IMR-90 (cell line): Measurements from ENCODE around the gene PYCR2. TPM values are rescaled to one million over a fixed set of nuclear protein-coding genes. Genes with fewer than 3 reads are reported as not detected.

Experiments used
- ATAC-seq: fragments of 200-7000 bp; cut with Tn5 transposase; 2 replicates; pipeline ENCODE4 v1.9.1; 2020; ENCODE audit warnings: low read depth, mild to moderate bottlenecking, moderate library complexity
- BruUV-seq: library from RNA; stranded (reverse); fragments of 400-500 nt; replicated peaks from 2 replicates; lab custom pipeline; 2021; lab: Mats Ljungman, UMichigan
- CTCF ChIA-PET: fragments of 300-600 bp; formaldehyde crosslinking; extraction: SDS; loops from one replicate; lab custom pipeline; 2021; ENCODE audit warnings: antibody characterized with exemption; lab: Yijun Ruan, JAX
- POLR2A ChIA-PET: fragments of 300-600 bp; sonication (Branson Sonifier 250); formaldehyde crosslinking; loops from one replicate; lab custom pipeline; 2022; ENCODE audit warnings: antibody characterized with exemption; ENCODE audit not compliant: unreplicated experiment; lab: Charles Lee
- DNase-seq: peaks from one replicate; pipeline ENCODE4 v3.0.0; 2013
- H2AFZ ChIP-seq: replicated peaks from 2 replicates; pipeline ENCODE3; 2013; ENCODE audit warnings: low read length, mild to moderate bottlenecking; ENCODE audit not compliant: poor library complexity
- H2AK5ac ChIP-seq: 2 replicates; pipeline ENCODE4 v1.6.1; 2013; ENCODE audit warnings: low read depth, low read length, inconsistent platforms
- H2AK9ac ChIP-seq: replicated peaks from 2 replicates; pipeline ENCODE3; 2013; ENCODE audit warnings: mild to moderate bottlenecking, low read depth, low read length, moderate library complexity; ENCODE audit not compliant: poor library complexity
- H2BK120ac ChIP-seq: 2 replicates; pipeline ENCODE4 v1.6.1; 2013; ENCODE audit warnings: low read depth, low read length, inconsistent platforms
- H2BK15ac ChIP-seq: 3 replicates; pipeline ENCODE4 v1.6.1; 2013; ENCODE audit warnings: low read depth, low read length, inconsistent platforms
- H2BK20ac ChIP-seq: 2 replicates; pipeline ENCODE4 v1.6.1; 2013; ENCODE audit warnings: low read depth, mild to moderate bottlenecking, inconsistent platforms, low read length, moderate library complexity
- H2BK5ac ChIP-seq: 2 replicates; pipeline ENCODE4 v1.6.1; 2013; ENCODE audit warnings: mild to moderate bottlenecking, low read depth, low read length, inconsistent platforms; ENCODE audit not compliant: poor library complexity, severe bottlenecking
- H3K14ac ChIP-seq: replicated peaks from 2 replicates; pipeline ENCODE4 v1.6.1; 2013; ENCODE audit warnings: low read depth, low read length, inconsistent platforms
- H3K18ac ChIP-seq: 2 replicates; pipeline ENCODE4 v1.6.1; 2013; ENCODE audit warnings: low read depth, low read length, control low read depth
- H3K23ac ChIP-seq: 2 replicates; pipeline ENCODE4 v1.6.1; 2013; ENCODE audit warnings: low read depth, low read length, inconsistent platforms
- H3K27ac ChIP-seq: 2 replicates; pipeline ENCODE4 v1.5.1; 2013; ENCODE audit warnings: mild to moderate bottlenecking, control low read depth, low read length; ENCODE audit not compliant: insufficient read depth
- H3K27me3 ChIP-seq: 2 replicates; pipeline ENCODE4 v1.6.1; 2013; ENCODE audit warnings: low read length; ENCODE audit not compliant: control insufficient read depth, insufficient read depth
- H3K36me3 ChIP-seq: 2 replicates; pipeline ENCODE4 v1.6.1; 2013; ENCODE audit warnings: low read length, mixed read lengths; ENCODE audit not compliant: control insufficient read depth, insufficient read depth
- H3K4ac ChIP-seq: 2 replicates; pipeline ENCODE4 v1.6.1; 2013; ENCODE audit warnings: low read depth, low read length, inconsistent platforms
- H3K4me1 ChIP-seq: 2 replicates; pipeline ENCODE4 v1.6.1; 2013; ENCODE audit warnings: low read length, mixed read lengths; ENCODE audit not compliant: control insufficient read depth, insufficient read depth
- H3K4me2 ChIP-seq: 2 replicates; pipeline ENCODE4 v1.6.1; 2013; ENCODE audit warnings: low read depth, mild to moderate bottlenecking, control low read depth, low read length, moderate library complexity
- H3K4me3 ChIP-seq: 2 replicates; pipeline ENCODE4 v1.5.1; 2013; ENCODE audit warnings: low read depth, mild to moderate bottlenecking, control low read depth, low read length, moderate library complexity; ENCODE audit not compliant: insufficient read depth
- H3K56ac ChIP-seq: 2 replicates; pipeline ENCODE4 v1.6.1; 2013; ENCODE audit warnings: low read length, inconsistent platforms; ENCODE audit not compliant: insufficient read depth; ENCODE audit errors: extremely low read depth
- H3K79me1 ChIP-seq, 2 experiments: 2 replicates each; pipeline ENCODE4 v1.6.1; 2013; ENCODE audit warnings: low read length in 2 of 2, inconsistent platforms in 1 of 2, low read depth in 1 of 2
- H3K9ac ChIP-seq: 2 replicates; pipeline ENCODE4 v1.6.1; 2013; ENCODE audit warnings: low read depth, low read length, control low read depth
- H3K9me1 ChIP-seq: 2 replicates; pipeline ENCODE4 v1.6.1; 2013; ENCODE audit warnings: low read length, inconsistent platforms; ENCODE audit not compliant: insufficient read depth
- H3K9me3 ChIP-seq: 2 replicates; pipeline ENCODE4 v1.6.1; 2013; ENCODE audit warnings: low read length; ENCODE audit not compliant: control insufficient read depth, insufficient read depth
- H4K20me1 ChIP-seq: 2 replicates; pipeline ENCODE4 v1.6.1; 2013; ENCODE audit warnings: low read length, inconsistent platforms; ENCODE audit not compliant: insufficient read depth
- H4K5ac ChIP-seq: 2 replicates; pipeline ENCODE4 v1.6.1; 2013; ENCODE audit warnings: mild to moderate bottlenecking, low read depth, low read length, control low read depth
- H4K8ac ChIP-seq, 2 experiments: 2 replicates each; pipeline ENCODE4 v1.6.1; 2013; ENCODE audit warnings: low read depth in 2 of 2, low read length in 2 of 2, control low read depth in 1 of 2, inconsistent platforms in 1 of 2
- H4K91ac ChIP-seq: 2 replicates; pipeline ENCODE4 v1.6.1; 2013; ENCODE audit warnings: low read depth, low read length, inconsistent platforms; ENCODE audit not compliant: insufficient read depth
- BHLHE40 ChIP-seq: fragments of 150-350 bp; IDR thresholded peaks from 2 replicates; pipeline ENCODE4 v1.6.1; 2016; ENCODE audit warnings: mild to moderate bottlenecking, low read depth, low read length
- CHD1 ChIP-seq: IDR thresholded peaks from 2 replicates; pipeline ENCODE4 v1.6.1; 2012; ENCODE audit warnings: low read depth, low read length, improper control_type of control experiment
- MAFK ChIP-seq: IDR thresholded peaks from 2 replicates; pipeline ENCODE4 v1.6.1; 2012; ENCODE audit warnings: low read depth, low read length, improper control_type of control experiment
- MXI1 ChIP-seq: IDR thresholded peaks from 2 replicates; pipeline ENCODE4 v1.6.1; 2012; ENCODE audit warnings: low read depth, mild to moderate bottlenecking, low read length, moderate library complexity, borderline replicate concordance
- POLR2A ChIP-seq: IDR thresholded peaks from 2 replicates; pipeline ENCODE4 v1.6.1; 2012; ENCODE audit warnings: mild to moderate bottlenecking, low read depth, low read length
- RCOR1 ChIP-seq: IDR thresholded peaks from 2 replicates; pipeline ENCODE4 v1.6.1; 2012; ENCODE audit warnings: mild to moderate bottlenecking, low read length, improper control_type of control experiment; ENCODE audit not compliant: insufficient replicate concordance
- RFX5 ChIP-seq: IDR thresholded peaks from 2 replicates; pipeline ENCODE4 v1.8.0; 2012; ENCODE audit warnings: low read depth, mild to moderate bottlenecking, low read length, moderate library complexity
- WGBS, 2 experiments: methylation state at CpG; one replicate each; pipeline versions ENCODE4 v1.1.5 to v1.1.7; 2013; ENCODE audit warnings: missing lambda C conversion rate in 2 of 2; ENCODE audit not compliant: insufficient read length in 1 of 2; ENCODE audit errors: extremely low coverage in 2 of 2; 5-methylcytosine and 5-hydroxymethylcytosine counted together
- dilution Hi-C: fragments of 300-500 bp; cut with HindIII; formaldehyde crosslinking; loops from one replicate; pipeline ENCODE4 v1.14.3; 2018; ENCODE audit warnings: low sequenced_read_pairs; ENCODE audit not compliant: unreplicated experiment
- in situ Hi-C: fragments of 300-500 bp; cut with MboI; formaldehyde crosslinking; loops from 3 replicates; pipeline ENCODE4 v1.14.3; 2019; ENCODE audit warnings: low sequenced_read_pairs, inconsistent platforms, mixed read lengths
- intact Hi-C: fragments of 100-400 bp; cut with micrococcal nuclease; formaldehyde crosslinking; loops from 2 replicates; pipeline ENCODE4 v1.10.0; 2022
- polyA plus RNA-seq, 3 experiments: library from polyadenylated mRNA; depleted of rRNA; stranded (reverse); fragments of >200 nt; gene quantifications; 2 replicates each; pipeline ENCODE4 v1.2.3, GENCODE V29; 2012; ENCODE audit warnings: low replicate concordance in 1 of 3
- total RNA-seq: library from RNA; depleted of rRNA; stranded (reverse); fragments of >200 nt; gene quantifications from 2 replicates; pipeline ENCODE4 v1.2.3, GENCODE V29; 2012
- TF ChIP-seq, protein P1 (sequence below): conservative IDR thresholded peaks from 2 replicates; pipeline ENCODE4 v1.5.1; 2012; ENCODE audit warnings: mild to moderate bottlenecking, low read depth, low read length, improper control_type of control experiment
- TF ChIP-seq, protein P2 (sequence below): fragments of 150-350 bp; IDR thresholded peaks from 2 replicates; pipeline ENCODE4 v1.6.1; 2017; ENCODE audit warnings: mild to moderate bottlenecking, antibody characterized with exemption, low read length, low read depth

PYCR2 gene
- total and polyA plus RNA-seq, 2 of the 4 experiments (the other 2 are of a cell fraction): 34.4 to 68.1 TPM

- Histone ChIP-seq H4K8ac (no peak overlapping the region), H3K23ac (no peak overlapping the region), H3K27ac (no peak overlapping the region), H2BK20ac (no peak overlapping the region), H2AK5ac (no peak overlapping the region), H3K14ac (no peak overlapping the region), H4K5ac (no peak overlapping the region), H2BK15ac (no peak overlapping the region), H3K9me3 (no peaks in the 10 kb centered on the region), H4K20me1 (peaks cover 1% of the 10 kb centered on the region; the same call in 1 of the 2 replicates), H3K9me1 (peaks cover 5% of the 10 kb centered on the region; the same call in 1 of the 2 replicates), H3K56ac (no peak overlapping the region), H3K4me1 (peaks cover 3% of the 10 kb centered on the region; the same call in 1 of the 2 replicates), H4K91ac (no peak overlapping the region), H2BK5ac (no peak overlapping the region), H3K18ac (no peak overlapping the region), H3K27me3 (no peaks in the 10 kb centered on the region), H2BK120ac (no peak overlapping the region), H3K4me3 (no peak overlapping the region), H3K36me3 (no peaks in the 10 kb centered on the region), H3K4ac (no peak overlapping the region), H3K9ac (no peak overlapping the region), H3K4me2 (no peak overlapping the region), H2AK9ac (no peak overlapping the region), H2AFZ (no peak overlapping the region), H3K79me1 (peaks cover 2 to 14% of the 10 kb centered on the region in 2 experiments; a peak in 3 of 4 replicates)
- in situ Hi-C loops (no loop called here), intact Hi-C loops (no loop called here), dilution Hi-C loops (no loop called here)
- no TSS peak for BruUV-seq
- WGBS, 2 experiments: 90% methylated on average over 11 of the region's 19 CpGs; no CpG with 5 or more reads in 1 of the 2 experiments
- DNase-seq: peak; percentile 24
- ATAC-seq: no peak
- CTCF ChIA-PET: no interaction called here
- POLR2A ChIA-PET: no interaction called here
- TF ChIP-seq RFX5 (no peak), POLR2A (no peak), MAFK (no peak), CHD1 (no peak), RCOR1 (no peak), BHLHE40 (no peak), MXI1 (no peak)
- TF ChIP-seq, protein P1, sequence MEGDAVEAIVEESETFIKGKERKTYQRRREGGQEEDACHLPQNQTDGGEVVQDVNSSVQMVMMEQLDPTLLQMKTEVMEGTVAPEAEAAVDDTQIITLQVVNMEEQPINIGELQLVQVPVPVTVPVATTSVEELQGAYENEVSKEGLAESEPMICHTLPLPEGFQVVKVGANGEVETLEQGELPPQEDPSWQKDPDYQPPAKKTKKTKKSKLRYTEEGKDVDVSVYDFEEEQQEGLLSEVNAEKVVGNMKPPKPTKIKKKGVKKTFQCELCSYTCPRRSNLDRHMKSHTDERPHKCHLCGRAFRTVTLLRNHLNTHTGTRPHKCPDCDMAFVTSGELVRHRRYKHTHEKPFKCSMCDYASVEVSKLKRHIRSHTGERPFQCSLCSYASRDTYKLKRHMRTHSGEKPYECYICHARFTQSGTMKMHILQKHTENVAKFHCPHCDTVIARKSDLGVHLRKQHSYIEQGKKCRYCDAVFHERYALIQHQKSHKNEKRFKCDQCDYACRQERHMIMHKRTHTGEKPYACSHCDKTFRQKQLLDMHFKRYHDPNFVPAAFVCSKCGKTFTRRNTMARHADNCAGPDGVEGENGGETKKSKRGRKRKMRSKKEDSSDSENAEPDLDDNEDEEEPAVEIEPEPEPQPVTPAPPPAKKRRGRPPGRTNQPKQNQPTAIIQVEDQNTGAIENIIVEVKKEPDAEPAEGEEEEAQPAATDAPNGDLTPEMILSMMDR: no peak
- TF ChIP-seq, protein P2, sequence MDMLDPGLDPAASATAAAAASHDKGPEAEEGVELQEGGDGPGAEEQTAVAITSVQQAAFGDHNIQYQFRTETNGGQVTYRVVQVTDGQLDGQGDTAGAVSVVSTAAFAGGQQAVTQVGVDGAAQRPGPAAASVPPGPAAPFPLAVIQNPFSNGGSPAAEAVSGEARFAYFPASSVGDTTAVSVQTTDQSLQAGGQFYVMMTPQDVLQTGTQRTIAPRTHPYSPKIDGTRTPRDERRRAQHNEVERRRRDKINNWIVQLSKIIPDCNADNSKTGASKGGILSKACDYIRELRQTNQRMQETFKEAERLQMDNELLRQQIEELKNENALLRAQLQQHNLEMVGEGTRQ: no peak
Observed at GRCh38 chr1:225886159-225887029, 37.7 kb downstream of the PYCR2 start.
